GM18502 (cell line): ENCODE measurements around the gene SPATS1.
"Not testable (repeated sequence)": the region's sequence is repeated elsewhere in the genome, so short reads cannot be mapped to it uniquely, and the experiment has no call there.

Experiments
- ATAC-seq: cut with Tn5 transposase; IDR thresholded peaks from one replicate; pipeline ENCODE4 v1.9.1; 2021; ENCODE audit warnings: mild to moderate bottlenecking; ENCODE audit not compliant: unreplicated experiment, poor library complexity

SPATS1 gene

GRCh38 chr6:44310241-44310640, 32.2 kb upstream of the SPATS1 start:
- ATAC-seq = no peak

DNA sequence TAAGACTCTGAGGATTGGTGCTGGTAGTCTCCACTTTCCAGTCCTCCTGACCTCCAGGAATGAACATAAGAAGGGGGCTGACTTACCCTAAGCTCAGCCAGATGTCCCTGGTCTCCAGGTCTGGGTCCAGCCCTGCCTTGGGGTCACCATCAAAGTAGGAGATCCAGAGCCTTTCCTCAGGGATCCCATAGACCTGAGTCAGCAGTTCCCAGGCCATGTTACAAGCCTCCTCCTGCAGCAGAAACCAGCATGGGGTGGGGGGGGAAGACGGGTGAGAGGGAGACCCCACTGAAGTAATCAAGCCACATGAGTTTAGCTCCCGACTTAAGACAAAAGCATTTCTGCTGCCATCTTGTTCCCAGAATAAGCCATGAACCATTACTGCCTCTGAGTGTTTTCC, 31.1 kb upstream of the SPATS1 start:
- ATAC-seq = no peak

- ATAC-seq = no peak
Observed at GRCh38 chr6:44311767-44312166, 30.7 kb upstream of the SPATS1 start.

DNA sequence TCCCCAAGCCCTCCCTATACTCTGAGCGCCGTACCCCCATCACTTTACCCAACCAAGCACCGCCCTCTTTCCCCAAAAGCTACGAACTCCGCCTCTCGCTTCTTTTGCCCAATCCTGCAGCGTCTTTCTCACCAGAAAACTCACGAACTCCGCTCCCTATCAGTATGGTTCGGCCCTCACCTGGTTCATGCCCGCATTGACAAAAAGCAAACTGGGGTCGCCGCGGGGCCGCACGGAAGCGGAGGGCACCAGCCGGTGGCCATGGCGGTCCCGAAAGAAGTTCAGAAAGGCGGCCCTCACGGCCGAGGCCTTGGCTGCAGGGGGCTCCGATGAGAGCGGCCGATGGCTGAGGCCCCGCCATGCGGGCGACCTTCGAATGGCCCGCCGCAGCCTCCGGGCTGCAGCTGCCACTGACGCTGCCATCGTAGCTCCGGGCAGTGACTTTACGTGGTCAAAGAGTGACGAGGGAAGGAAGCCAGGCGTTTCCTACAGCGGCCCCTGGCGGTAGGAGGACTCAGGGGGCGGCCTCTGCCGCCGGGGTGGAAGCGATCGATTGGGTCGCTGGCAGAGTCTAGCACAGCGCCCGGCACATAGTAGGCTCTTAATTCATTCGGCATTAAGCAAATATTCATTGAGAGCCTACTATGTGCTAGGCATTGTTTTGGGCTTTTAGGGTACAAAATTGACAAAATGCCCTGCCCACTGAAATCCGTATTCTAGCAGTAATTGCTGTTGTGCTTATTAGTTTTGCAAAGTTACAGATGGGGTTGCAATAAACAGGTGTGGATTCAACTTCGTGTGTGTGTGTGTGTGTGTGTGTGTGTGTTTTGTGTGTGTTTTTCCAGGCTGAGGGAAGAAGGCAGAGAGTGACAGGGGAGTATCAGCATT, 29.3 kb upstream of the SPATS1 start, which contains the start of gene AARS2:
AARS2 (minus strand) TSS at position 447 of the 888 bp plus-strand sequence; CDS start at position 423, 24 bp downstream.
- peak; percentile 95 for ATAC-seq

GRCh38 chr6:44314657-44315056, 27.8 kb upstream of the SPATS1 start:
- not testable (repeated sequence) for ATAC-seq

DNA sequence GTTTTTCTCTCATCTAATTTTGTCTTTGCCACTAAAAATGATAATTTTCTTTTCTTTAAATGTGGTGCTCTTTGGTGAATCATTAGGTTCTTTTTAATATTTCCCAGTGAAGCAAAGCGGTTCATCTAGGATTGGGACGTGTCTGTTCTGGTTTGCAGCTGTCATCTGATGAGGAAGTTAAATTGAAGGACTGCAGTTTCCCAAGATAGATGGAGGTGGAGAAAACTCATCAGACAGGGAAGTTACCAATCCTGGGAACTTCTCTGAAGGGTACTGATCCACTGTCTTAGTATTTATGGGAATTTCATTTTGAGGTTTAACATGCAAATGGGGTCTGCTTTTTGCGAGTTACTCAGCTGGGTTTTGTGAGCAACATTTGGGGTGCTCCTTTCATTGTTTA, 26.9 kb upstream of the SPATS1 start:
- no peak for ATAC-seq

DNA sequence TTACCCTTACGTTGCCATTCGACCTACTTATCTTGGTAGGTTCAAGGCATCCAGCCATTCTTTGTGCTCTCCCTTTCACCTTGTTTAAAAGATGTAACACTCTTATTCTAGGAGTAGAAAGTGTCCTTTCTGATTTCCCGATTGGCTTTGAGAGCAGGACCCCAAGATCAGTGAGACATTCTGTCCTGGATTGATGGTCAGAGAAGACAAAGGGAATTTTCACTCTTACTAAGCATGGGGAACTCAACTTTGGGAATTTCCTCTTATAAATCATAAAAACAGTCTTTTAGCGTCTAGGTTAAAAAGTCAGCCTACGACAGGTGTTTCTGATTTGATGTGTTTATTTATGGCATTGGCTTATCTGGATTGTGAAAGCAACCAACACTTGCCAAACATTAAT, 26.5 kb upstream of the SPATS1 start:
- no peak for ATAC-seq

- ATAC-seq = no peak
Observed at GRCh38 chr6:44316481-44316880, 26.0 kb upstream of the SPATS1 start.

- ATAC-seq = not testable (repeated sequence)
Observed at GRCh38 chr6:44317136-44317631, 25.3 kb upstream of the SPATS1 start.

- no peak for ATAC-seq
Observed at GRCh38 chr6:44321210-44321609, 21.2 kb upstream of the SPATS1 start.

DNA sequence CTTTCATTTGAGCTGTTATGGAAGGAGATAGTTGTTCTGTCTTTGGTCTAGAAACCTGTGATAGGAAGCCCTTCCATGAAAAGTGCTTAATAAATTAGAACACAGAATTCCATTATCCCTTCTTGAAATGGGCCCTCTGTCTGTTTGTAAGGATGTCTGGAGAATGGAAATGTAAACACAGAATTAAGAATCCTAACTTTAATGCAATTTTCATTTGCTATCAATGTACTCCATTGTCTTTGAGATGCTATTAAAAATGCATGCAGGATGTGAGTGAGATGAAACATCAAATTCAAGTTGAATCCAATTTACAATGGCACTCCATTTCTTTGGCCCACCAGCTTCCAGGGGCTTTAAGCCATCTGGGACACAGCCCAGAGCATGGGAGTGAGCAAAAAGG, 15.4 kb upstream of the SPATS1 start:
- no peak for ATAC-seq

- no peak for ATAC-seq
Observed at GRCh38 chr6:44327760-44328159, 14.7 kb upstream of the SPATS1 start.

GRCh38 chr6:44328203-44328602, 14.2 kb upstream of the SPATS1 start:
- not testable (repeated sequence) for ATAC-seq

- ATAC-seq = no peak
Observed at GRCh38 chr6:44329858-44330257, 12.6 kb upstream of the SPATS1 start.

GRCh38 chr6:44332585-44332984, 9.9 kb upstream of the SPATS1 start:
- ATAC-seq = no peak

GRCh38 chr6:44333273-44333919, 9.1 kb upstream of the SPATS1 start:
- no peak for ATAC-seq

DNA sequence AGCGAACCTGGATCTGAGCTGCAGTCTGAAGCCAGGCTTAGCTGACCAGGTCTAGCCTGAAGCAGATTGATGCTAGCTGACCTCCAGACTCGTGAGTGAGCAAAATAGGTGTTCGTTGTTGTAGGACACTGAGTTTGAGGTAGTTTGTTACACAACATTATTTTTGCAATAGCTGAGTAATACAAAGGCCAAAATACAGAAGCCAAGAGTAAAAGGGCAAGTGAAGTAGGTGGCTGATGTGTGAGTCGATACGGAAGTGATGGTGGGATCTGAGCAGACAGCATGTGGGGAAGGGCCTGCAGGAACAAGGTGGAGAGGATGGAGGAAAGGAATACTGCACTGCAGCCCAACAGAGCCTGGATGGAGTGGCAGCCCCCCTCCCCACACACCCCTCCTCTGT, 8.5 kb upstream of the SPATS1 start:
- ATAC-seq = no peak

DNA sequence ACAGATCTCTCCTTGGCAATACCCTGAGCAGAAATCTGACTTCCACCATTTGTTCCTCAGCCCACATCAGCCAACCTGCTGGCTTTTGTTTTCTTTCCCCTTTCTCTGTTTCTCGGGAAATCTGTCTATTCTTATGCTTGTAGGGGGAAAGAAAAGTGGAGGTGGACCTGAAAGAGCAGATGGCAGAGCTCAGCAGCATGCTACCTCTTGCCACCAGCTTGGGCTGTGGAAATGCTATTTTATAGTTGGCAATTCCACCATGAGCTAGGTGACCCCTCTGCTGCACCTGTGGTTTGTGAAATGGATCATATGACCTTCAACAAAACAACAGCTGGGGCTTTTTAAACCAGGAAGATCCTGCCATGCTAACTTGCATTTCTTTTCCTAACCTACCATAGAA, 6.8 kb upstream of the SPATS1 start:
- no peak for ATAC-seq

DNA sequence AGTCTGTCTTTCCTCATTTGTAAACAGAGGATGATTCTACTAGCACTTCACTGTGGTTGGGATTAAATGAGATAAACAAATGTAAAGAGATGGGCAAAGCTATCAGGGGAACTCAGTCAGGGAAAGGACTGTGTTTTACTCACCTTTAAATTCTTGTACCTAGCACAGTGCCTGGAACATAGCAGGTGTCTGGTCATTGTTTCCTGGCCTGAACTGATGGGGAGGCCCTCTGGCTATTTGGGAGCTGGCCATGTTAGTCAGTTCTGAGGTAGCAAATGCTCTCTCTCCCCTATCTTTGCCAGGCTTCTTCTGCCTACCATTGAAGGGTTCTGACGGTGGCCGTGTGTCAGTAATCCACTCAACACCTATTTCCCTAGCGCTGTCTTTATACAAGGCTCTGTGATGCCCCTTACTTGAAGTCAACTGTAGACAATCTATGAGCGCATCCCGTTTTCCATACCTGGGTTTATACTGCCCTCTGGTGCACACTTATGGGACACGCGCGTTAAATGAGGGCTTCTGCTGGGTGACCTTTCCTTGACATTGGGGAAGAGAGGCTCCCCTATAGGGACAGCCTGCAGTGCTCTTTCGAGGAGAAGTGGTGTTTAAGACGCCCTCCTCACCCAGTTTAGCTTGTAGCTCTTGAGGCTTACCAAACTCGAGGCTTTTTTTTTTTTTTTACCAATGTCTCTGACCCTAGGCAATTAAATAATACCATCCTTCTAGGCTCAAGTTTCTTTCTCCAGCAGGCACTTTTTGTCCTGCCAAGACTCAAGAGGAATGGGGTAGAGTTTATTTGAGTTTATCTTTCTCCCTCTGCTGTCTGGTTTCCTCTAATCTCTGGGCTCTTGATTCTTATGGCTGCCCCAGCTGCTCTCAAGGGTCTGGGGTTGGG, 4.0 kb upstream of the SPATS1 start:
- ATAC-seq = peak; percentile 69

- ATAC-seq = no peak
Observed at GRCh38 chr6:44339301-44339700, 3.1 kb upstream of the SPATS1 start.
